NB4 (cell line): ENCODE results near the gene TTC33.

Experiments
- DNase-seq: peaks from one replicate; pipeline ENCODE4 v3.0.0; 2010; ENCODE audit warnings: low read depth
- H3K4me3 ChIP-seq: one replicate; pipeline ENCODE4 v1.5.1; 2011; ENCODE audit warnings: mild to moderate bottlenecking, low read depth, low read length, moderate library complexity
- CTCF ChIP-seq: IDR thresholded peaks from one replicate; pipeline ENCODE4 v1.5.1; 2012; ENCODE audit warnings: low read depth, low read length
- MYC ChIP-seq: IDR thresholded peaks from 2 replicates; pipeline ENCODE4 v1.6.1; 2011; ENCODE audit warnings: low read depth, low read length
- POLR2A ChIP-seq: IDR thresholded peaks from 2 replicates; pipeline ENCODE4 v1.6.1; 2011; ENCODE audit warnings: mild to moderate bottlenecking; ENCODE audit not compliant: insufficient read length; ENCODE audit errors: extremely low read depth
- TF ChIP-seq, protein P1 (sequence below): IDR thresholded peaks from 2 replicates; pipeline ENCODE4 v1.6.1; 2011; ENCODE audit warnings: low read depth, low read length

Gene TTC33

DNA sequence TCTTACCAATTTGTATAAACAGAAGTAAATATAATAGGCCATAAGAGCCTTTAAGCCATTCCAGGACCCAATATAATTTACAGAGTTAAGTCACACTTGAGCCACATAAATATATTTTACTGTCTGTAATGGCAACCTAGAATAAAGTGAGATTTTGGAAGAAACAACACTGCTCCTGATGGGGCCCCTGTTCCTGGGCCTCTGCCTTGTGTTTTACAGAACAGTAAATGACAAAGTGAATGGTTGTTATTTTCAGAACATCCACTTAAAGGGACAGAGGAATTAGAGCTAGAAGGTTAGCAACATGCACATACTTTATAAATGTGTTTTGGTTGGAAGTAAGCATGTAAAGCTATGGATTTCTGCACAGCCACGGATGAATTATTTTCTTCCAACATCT lies 72.5 kb downstream of the TTC33 start:
- no peak for TF ChIP-seq POLR2A
- TF ChIP-seq MYC: no peak
- TF ChIP-seq, protein P1, sequence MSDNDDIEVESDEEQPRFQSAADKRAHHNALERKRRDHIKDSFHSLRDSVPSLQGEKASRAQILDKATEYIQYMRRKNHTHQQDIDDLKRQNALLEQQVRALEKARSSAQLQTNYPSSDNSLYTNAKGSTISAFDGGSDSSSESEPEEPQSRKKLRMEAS: no peak
- TF ChIP-seq CTCF: no peak
- DNase-seq: no peak
- peak overlapping the region; percentile 62 for H3K4me3 ChIP-seq

GRCh38 chr5:40682154-40683017 lies 73.4 kb downstream of the TTC33 start:
- no peak for TF ChIP-seq MYC
- TF ChIP-seq POLR2A: no peak
- TF ChIP-seq CTCF: no peak
- H3K4me3 ChIP-seq: peak overlapping the region; percentile 62
- DNase-seq: peak; percentile 39

DNA sequence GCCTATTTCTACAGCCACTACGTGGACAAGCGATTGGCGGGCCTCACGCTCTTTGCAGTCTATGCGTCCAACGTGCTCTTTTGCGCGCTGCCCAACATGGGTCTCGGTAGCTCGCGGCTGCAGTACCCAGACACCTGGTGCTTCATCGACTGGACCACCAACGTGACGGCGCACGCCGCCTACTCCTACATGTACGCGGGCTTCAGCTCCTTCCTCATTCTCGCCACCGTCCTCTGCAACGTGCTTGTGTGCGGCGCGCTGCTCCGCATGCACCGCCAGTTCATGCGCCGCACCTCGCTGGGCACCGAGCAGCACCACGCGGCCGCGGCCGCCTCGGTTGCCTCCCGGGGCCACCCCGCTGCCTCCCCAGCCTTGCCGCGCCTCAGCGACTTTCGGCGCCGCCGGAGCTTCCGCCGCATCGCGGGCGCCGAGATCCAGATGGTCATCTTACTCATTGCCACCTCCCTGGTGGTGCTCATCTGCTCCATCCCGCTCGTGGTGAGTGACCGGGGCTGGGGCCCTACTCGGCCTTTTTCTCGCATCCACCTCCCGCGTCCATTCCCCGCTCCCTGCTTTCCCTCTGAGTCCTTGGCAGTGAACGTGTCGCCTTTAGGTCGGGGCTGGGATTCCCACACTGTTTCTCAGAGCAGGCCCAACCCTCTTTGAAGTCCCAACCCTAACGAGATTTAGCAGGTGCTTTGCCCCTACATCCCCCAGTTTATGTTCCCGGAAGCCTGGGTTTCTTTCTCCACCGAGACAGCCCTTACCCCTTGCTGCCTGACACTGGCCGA lies 74.2 kb downstream of the TTC33 start:
- peak; percentile 79 for DNase-seq
- H3K4me3 ChIP-seq: peak overlapping the region; percentile 62
- TF ChIP-seq CTCF: no peak
- peak; percentile 37 for TF ChIP-seq POLR2A
- TF ChIP-seq, protein P1: 0 out of 2 replicates have a peak, but pooled peaks have one; percentile 57
- TF ChIP-seq MYC: peak; percentile 54; the same call in 1 of the 2 replicates

GRCh38 chr5:40680741-40681362 lies 74.9 kb downstream of the TTC33 start:
- TF ChIP-seq POLR2A (no peak), MYC (no peak), CTCF (peak; percentile 21)
- TF ChIP-seq, protein P1: no peak
- peak overlapping the region; percentile 62 for H3K4me3 ChIP-seq
- DNase-seq: peak; percentile 55

- DNase-seq: peak; percentile 48
- H3K4me3 ChIP-seq: peak within 1 kb of the TSS; percentile 75
- TF ChIP-seq CTCF (no peak), POLR2A (peak; percentile 91)
Measured at GRCh38 chr5:40679913-40680681, 75.7 kb downstream of the TTC33 start, which contains the start of gene PTGER4. TSS of gene PTGER4 (plus strand) at chr5:40679915. CDS start at chr5:40680994, 1,079 bp downstream.
